GM18498 (cell line): Measurements from ENCODE around the gene PLCB2.

Source experiments
- ATAC-seq: cut with Tn5 transposase; IDR thresholded peaks from one replicate; pipeline ENCODE4 v1.9.1; 2021; ENCODE audit warnings: mild to moderate bottlenecking, moderate library complexity; ENCODE audit not compliant: unreplicated experiment

PLCB2 gene

DNA sequence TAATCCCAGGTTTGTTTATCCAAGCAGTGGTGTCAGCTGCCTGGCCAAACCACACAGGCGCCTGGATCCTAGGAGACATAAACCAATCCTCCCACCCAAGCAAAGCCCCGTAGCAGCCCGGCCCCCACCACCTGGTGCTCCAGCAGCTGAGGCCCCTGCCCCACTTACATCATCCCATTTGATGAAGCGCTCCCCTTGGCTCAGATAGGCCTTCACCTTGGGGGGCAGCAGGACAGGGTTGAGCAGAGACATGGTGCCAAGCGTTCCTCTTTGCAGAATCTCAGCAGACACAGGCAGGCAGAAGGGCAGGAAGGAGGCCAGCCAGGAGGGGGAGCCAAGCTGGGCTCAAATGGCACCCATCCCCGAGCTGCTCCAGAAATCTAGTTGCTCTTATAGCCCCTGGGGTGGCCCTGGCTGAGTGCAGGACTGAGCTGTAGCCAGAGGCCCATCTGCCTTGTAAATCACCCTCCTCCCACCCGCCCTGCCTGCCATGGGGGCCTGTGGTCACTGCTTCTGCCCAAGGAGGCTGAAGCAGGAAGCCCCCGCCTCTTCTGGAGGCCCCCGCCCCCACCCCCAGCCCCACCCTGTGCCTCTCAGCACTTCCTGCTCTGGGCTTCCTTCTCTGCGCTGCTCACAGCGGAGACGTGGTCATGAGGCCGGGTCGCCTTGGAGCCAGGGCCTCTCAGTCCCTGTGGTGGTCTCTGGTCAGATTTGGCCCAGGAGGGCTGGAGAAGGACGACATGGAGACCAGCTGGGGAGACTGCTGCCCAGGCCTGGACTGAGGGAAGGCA is at the start of gene PLCB2:
TSS of gene PLCB2 (minus strand) at position 515 of the 791 bp plus-strand sequence. CDS start at position 252, 263 bp downstream.
- ATAC-seq, result peak; percentile 63

- ATAC-seq, result no peak
Measured at GRCh38 chr15:40357246-40357645, 49.5 kb upstream of the PLCB2 start.

- ATAC-seq, result no peak
Measured at GRCh38 chr15:40355976-40356585, 48.3 kb upstream of the PLCB2 start.

- ATAC-seq, result no peak
Measured at GRCh38 chr15:40354408-40355171, 46.9 kb upstream of the PLCB2 start.

DNA sequence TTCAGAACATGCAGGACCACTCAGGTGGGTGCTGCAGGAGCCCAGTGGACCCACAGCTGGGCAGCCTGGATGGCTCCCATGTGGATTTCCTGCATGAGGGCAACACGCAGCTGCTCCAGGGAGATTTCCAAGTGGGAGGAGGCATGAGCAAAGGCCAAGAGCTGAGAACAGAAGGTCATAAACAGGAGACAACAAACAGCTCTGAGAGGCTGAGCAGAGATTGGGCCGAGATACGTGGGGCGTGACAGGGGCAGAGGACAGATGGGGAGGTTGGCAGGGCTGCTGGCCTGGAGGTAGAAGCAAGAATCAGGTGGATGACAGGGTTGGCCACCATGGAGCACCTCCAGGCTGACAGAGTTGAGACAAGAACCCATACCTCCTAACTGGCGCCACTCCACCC is 46.0 kb upstream of the PLCB2 start:
- ATAC-seq, result no peak

DNA sequence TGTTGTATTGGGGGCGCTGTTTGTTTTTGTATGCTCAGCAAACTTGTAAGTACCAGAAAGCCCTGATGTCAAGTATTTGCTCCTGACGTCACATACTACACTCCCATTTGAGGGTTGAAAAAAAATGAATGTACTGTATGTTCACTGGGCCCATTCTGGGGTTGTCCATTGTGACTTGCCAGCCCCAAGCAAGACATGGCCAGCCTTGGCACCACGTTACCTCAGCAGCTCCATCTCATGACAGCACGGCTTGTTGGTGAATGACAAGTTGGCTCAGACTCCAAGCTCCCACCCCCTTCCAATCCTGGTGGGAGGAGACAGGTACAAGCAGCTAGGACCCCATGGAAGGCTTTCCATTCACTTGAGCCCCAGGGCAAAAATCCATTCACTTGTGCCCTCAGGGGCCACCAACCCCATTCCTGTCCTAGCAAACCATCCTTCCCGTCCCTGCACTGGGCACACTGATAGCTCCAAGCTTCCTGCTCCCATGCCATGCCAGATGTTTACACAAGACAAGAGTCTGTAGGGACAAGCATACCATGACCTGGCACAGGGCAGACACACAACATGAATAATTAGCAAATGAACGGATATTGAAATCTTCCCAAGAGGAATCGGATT is 44.7 kb upstream of the PLCB2 start:
- ATAC-seq, result no peak

GRCh38 chr15:40349163-40349562 is 41.4 kb upstream of the PLCB2 start:
- no peak for ATAC-seq

DNA sequence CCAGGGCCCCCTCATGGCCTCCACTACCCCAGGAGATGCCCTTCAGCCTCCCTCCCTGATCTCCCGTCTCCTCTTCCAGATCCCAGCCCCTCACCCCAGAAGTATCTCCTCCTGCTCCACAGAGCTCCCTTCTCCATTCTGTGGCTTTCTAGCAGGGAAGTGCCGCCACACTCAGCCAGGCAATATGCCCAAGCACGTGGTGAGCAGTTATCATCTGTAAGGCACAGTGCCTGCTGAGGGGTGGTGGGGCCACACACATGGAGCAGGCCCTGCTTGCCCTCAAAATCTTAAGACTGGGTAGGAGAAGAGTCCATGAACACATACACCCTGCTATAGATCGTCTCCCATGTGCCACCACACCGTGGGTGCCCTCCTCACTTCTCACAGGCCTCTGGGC is 40.7 kb upstream of the PLCB2 start:
- ATAC-seq, result no peak

DNA sequence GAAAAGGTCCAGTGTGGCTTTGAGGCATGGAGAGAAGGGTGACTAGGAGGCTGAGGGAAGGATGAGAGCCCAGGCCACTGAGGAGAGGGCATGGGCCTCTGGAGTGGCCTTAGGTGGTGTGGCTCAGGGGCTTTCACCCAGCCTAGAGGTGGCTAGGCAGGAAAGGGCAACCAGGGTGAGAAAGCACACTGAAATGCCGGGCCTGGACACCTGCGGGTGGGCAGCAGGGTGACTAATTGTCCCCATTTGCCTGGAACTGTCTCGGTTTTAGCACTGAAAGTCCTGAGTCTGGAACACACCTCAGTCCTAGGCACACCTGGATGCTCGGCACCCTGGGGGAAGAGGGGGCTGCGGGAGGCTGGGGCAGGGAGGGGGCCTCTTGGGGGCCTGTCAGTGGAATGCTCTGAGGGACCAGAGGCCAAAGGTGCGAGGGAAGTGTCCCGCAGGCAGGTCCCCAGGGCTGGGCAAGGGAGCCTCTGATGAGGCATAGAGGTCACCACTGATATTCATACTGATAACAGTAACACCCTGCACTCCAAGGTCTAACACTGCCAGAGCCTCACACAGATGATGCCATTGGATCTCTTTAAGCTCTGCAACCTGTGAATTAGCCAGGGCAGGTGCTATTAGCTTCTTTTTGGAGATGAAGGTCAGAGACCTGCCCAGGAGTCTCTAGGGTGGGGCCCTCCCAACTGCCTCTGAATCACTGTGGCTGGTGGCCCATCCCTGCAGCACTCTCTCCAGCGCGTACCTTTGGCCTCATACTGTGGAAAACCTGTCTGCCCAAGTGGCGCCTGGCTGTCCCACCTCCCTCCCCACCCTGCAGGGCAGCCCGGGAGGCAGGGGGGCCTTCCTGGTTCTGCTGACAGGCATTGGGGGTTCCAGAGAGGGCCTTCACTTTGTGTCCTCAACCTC is 40.1 kb upstream of the PLCB2 start:
- no peak for ATAC-seq

- no peak for ATAC-seq
Measured at GRCh38 chr15:40346579-40347558, 39.1 kb upstream of the PLCB2 start.

DNA sequence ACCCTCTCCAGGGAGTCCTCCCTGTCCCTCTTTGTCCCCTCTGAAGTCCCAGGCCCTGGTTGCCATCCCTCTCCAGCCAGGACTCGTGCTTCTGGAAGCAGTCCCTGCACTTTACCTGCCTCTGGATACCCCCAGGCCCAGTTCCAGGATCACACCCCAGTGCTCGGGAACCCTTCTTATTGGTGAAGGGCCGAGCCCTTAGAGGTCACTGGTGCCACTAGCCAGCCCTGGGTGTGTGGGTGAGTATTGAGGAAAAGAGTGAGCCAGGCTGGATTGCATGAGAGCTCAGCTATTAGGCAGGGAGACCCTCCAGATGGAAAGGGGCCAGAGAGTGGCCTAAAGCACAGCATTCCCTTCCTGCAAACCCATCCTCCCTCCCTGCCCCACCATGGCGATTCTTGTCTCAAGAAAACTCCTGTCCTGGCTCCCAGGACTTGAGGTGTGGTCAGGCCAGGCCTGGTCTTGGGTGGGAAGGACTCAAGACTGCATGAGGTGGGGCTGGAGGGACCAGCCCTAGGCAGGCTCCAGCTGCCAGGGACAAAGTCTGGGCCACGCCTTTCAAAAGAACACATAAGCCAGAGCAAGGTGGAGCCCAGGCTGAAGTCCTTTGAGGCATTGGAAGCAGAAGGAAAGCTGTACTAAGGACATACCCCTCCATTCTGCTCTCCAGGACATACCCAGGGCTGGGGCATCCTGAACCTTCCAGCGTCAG is 38.3 kb upstream of the PLCB2 start:
- ATAC-seq, result no peak

DNA sequence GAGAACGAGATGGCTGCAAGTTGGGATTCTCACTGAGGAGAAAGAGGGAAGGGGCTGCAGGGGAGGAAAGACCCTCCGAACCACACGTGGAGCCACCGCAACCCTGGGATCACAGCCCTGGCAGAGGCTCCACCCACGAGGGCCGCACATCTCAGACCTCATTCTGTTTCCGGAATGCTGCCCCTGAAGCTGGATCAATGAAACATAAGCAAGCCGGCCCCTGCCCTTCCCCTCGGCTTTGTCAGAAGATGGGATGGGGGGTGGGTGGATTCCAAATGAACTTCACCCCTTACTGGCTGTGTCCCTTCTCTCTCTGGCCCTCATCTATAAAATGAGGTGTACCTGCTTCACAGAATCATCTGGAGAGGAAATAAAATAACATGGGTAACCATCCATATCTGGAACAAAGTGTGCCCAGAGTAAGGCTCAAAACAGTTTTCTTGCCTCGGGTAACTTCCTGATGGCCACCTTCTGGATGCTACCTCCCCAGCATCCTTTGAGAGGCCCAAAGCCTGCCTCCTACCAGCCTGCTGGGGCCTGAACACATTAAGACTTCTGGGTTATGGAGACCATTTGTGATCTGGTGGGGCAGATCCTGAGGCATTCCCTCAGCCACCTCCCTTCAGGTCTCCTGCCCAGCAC is 37.6 kb upstream of the PLCB2 start:
- no peak for ATAC-seq

DNA sequence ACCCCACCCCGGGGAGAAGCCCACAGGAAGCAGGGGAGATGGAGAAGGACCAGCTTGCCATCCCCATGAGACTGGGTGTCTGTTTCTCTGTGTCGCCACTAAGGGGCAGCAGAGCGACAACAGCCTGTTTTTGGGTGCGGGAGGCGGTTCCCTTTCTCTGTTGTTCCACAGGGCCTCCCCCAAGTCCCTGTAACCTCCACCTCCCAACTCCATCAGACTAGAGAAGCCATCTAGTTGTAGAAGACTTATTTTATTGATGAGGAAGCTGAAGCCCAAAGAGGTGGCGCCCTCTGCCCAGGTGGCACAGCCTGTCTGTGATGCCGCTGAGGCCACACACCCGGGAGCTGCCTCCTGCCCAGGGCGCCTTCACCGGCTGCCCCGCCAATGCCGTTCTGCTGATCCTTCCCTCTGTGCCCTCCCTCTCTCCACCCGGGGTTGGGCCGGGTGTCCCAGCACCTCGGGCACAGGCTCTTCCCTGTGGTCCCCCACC is 36.9 kb upstream of the PLCB2 start:
- no peak for ATAC-seq

- no peak for ATAC-seq
Measured at GRCh38 chr15:40344217-40344616, 36.5 kb upstream of the PLCB2 start.

DNA sequence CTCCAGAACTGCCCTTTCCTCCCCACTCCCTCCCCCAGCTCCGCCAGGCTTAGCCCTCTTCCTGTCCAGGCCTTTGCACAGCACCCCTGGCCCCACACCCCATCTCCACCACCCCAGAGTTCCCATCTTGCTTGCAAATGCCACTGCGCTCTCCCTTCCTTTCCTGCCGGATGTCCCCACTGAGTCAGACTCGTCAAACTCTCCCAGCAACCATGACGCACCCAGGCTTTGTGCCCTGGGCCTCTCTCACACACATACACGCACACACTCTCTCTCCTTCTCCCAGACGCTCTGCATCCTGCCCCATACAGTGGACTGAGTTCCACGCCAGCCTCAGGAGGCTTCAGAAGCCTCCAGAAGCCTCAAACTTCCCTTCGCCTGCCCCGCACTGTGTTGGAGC is 35.8 kb upstream of the PLCB2 start:
- ATAC-seq, result no peak

GRCh38 chr15:40342416-40343320 is 34.9 kb upstream of the PLCB2 start:
- ATAC-seq, result no peak
